Caco-2 (cell line): ENCODE data around the gene PPP6R2. TPM values are rescaled to one million over a fixed set of nuclear protein-coding genes. Genes with fewer than 3 reads are reported as not detected.
"Not testable (repeated sequence)": the region's sequence is repeated elsewhere in the genome, so short reads cannot be mapped to it uniquely, and the experiment has no call there.

Experiments
- BruUV-seq: library from RNA; stranded (reverse); fragments of 400-500 nt; replicated peaks from 2 replicates; lab custom pipeline; 2021; lab: Mats Ljungman, UMichigan
- CTCF ChIA-PET: fragments of 300-600 bp; sonication (Branson Sonifier 250); formaldehyde crosslinking; loops from one replicate; lab custom pipeline; 2022; ENCODE audit warnings: antibody characterized with exemption; lab: Charles Lee
- POLR2A ChIA-PET: fragments of 300-600 bp; sonication (Branson Sonifier 250); formaldehyde crosslinking; loops from one replicate; lab custom pipeline; 2022; ENCODE audit warnings: antibody characterized with exemption; lab: Charles Lee
- DNase-seq, 2 experiments: peaks; one replicate each; pipeline versions ENCODE4 v3.0.0 to v3.0.0-alpha.2; 2020 to 2022
- H3K27me3 ChIP-seq: replicated peaks from 2 replicates; pipeline ENCODE4 v1.6.0; 2011; ENCODE audit warnings: low read length; ENCODE audit not compliant: control insufficient read depth, insufficient read depth
- H3K36me3 ChIP-seq: 2 replicates; pipeline ENCODE4 v1.5.1; 2011; ENCODE audit warnings: low read length; ENCODE audit not compliant: control insufficient read depth, insufficient read depth
- H3K4me1 ChIP-seq: fragments of 250-450 bp; sonication (Bioruptor Pico); 2 replicates; pipeline ENCODE4 v1.5.1; 2020; ENCODE audit warnings: mild to moderate bottlenecking
- H3K4me3 ChIP-seq: 2 replicates; pipeline ENCODE4 v1.5.1; 2011; ENCODE audit warnings: low read depth, mild to moderate bottlenecking, control low read depth, low read length
- H3K9me3 ChIP-seq: fragments of 250-450 bp; sonication (Bioruptor Pico); 2 replicates; pipeline ENCODE4 v1.5.1; 2020; ENCODE audit warnings: mild to moderate bottlenecking, moderate library complexity
- H3K27ac Mint-ChIP-seq: one replicate; pipeline ENCODE4 v1.8.0; 2022; ENCODE audit warnings: mixed read lengths; ENCODE audit not compliant: unreplicated experiment
- H3K27me3 Mint-ChIP-seq: one replicate; pipeline ENCODE4 v1.8.0; 2022; ENCODE audit warnings: mixed read lengths; ENCODE audit not compliant: insufficient read depth, unreplicated experiment
- H3K36me3 Mint-ChIP-seq: one replicate; pipeline ENCODE4 v1.8.0; 2022; ENCODE audit warnings: mild to moderate bottlenecking, mixed read lengths; ENCODE audit not compliant: insufficient read depth, unreplicated experiment
- H3K4me1 Mint-ChIP-seq: one replicate; pipeline ENCODE4 v1.8.0; 2022; ENCODE audit warnings: low read depth, mixed read lengths; ENCODE audit not compliant: unreplicated experiment
- H3K4me3 Mint-ChIP-seq: one replicate; pipeline ENCODE4 v1.8.0; 2022; ENCODE audit warnings: mild to moderate bottlenecking, moderate library complexity, mixed read lengths; ENCODE audit not compliant: unreplicated experiment
- H3K9me3 Mint-ChIP-seq: one replicate; pipeline ENCODE4 v1.8.0; 2022; ENCODE audit warnings: mixed read lengths; ENCODE audit not compliant: unreplicated experiment
- CTCF ChIP-seq, 2 experiments: fragments of 200-600 bp in 1 of 2; IDR thresholded peaks; 1 replicate in 1 of 2; 2 replicates in 1 of 2; pipeline versions ENCODE4 v1.5.1 to v1.8.0; 2011 to 2022; ENCODE audit warnings: antibody characterized with exemption in 1 of 2, control low read depth in 1 of 2, inconsistent platforms in 1 of 2, low read depth in 1 of 2, low read length in 1 of 2, mild to moderate bottlenecking in 1 of 2, moderate library complexity in 1 of 2; ENCODE audit not compliant: insufficient read depth in 1 of 2, severe bottlenecking in 1 of 2, unreplicated experiment in 1 of 2
- intact Hi-C: fragments of 100-400 bp; cut with micrococcal nuclease; formaldehyde crosslinking; loops from one replicate; pipeline ENCODE4 v1.10.0; 2022; ENCODE audit not compliant: unreplicated experiment
- total RNA-seq: library from RNA; stranded (reverse); gene quantifications from 2 replicates; pipeline ENCODE4 v1.2.3, GENCODE V29; 2022

The PPP6R2 gene
- total RNA-seq, 1 experiment from 2014 or later = 60.7 TPM

GRCh38 chr22:50423956-50424355 is 80.8 kb downstream of the PPP6R2 start:
- Histone ChIP-seq H3K9me3 (no peaks in the 10 kb centered on the region), H3K4me1 (no peaks in the 10 kb centered on the region), H3K36me3 (peaks cover 6% of the 10 kb centered on the region), H3K4me3 (no peak overlapping the region), H3K27me3 (no peaks in the 10 kb centered on the region)
- POLR2A ChIA-PET = no interaction called here
- no peak for TF ChIP-seq CTCF (IDR thresholded peaks at IDR 0.05; ENCODE audit: insufficient read depth in 1 of 2, low read depth in 1 of 2, low read length in 1 of 2, severe bottlenecking in 1 of 2, unreplicated experiment in 1 of 2)
- intact Hi-C loops = no loop called here
- Mint-ChIP-seq H3K4me1 (no peaks in the 10 kb centered on the region), H3K27me3 (no peaks in the 10 kb centered on the region), H3K36me3 (peaks cover 90% of the 10 kb centered on the region), H3K27ac (no peak overlapping the region), H3K4me3 (no peak overlapping the region), H3K9me3 (no peaks in the 10 kb centered on the region)
- CTCF ChIA-PET = interaction anchor here (0.6 kb wide), 2 partner anchors 57 to 59 kb away, joined by 3 read pairs; no protein-coding TSS in a partner anchor
- no TSS peak for BruUV-seq
- DNase-seq = no peak

GRCh38 chr22:50425179-50425916 is 82.2 kb downstream of the PPP6R2 start:
- ChIA-PET POLR2A (no interaction called here), CTCF (no interaction called here)
- H3K4me3 Mint-ChIP-seq = no peak overlapping the region
- H3K4me1 Mint-ChIP-seq = no peaks in the 10 kb centered on the region
- Histone ChIP-seq H3K9me3 (no peaks in the 10 kb centered on the region), H3K4me1 (no peaks in the 10 kb centered on the region), H3K36me3 (peaks cover 8% of the 10 kb centered on the region), H3K27me3 (no peaks in the 10 kb centered on the region), H3K4me3 (no peak overlapping the region)
- H3K27me3 Mint-ChIP-seq = no peaks in the 10 kb centered on the region
- no peaks in the 10 kb centered on the region for H3K9me3 Mint-ChIP-seq
- H3K36me3 Mint-ChIP-seq = peaks cover 86% of the 10 kb centered on the region
- intact Hi-C loops = no loop called here
- no peak overlapping the region for H3K27ac Mint-ChIP-seq
- BruUV-seq = no TSS peak
- TF ChIP-seq CTCF (IDR thresholded peaks at IDR 0.05; ENCODE audit: insufficient read depth in 1 of 2, low read depth in 1 of 2, low read length in 1 of 2, severe bottlenecking in 1 of 2, unreplicated experiment in 1 of 2) = no peak
- no peak for DNase-seq

DNA sequence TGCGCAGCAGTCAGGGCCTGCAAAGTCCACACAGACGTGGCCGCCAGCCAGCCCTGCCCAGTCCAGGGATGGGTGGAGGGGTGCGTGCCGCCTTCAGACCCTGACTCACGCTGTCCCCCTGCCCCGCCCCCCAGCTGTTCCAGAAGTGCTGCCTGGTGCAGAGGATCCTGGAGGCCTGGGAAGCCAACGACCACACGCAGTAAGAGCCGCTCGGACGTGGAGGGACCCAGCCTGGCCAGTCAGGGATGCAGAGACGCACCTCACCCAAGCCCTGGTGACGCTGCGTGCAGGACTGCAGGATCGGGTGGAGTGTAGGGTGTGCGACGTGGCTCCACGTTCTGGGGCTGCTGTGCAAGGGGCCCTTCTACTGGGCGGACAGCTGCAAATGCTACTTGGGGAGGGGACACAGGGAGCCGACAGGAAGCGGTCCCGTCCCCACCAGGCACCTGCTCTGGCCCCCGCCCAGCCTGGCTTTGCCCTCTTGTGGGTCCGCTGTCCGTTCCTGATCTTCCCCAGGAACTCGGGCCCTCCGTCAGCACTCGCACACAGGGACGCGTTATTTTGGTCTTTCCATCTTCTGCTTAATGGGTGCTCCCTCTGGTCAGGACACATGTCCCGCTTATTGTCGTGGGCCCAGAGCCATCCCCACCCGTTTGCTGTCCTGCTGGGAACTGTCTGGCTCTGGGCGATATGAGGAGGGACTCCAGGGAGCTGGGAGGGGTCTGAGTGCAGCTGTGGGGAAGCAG is 89.2 kb downstream of the PPP6R2 start:
- no peak for DNase-seq
- H3K4me3 Mint-ChIP-seq = no peak overlapping the region

DNA sequence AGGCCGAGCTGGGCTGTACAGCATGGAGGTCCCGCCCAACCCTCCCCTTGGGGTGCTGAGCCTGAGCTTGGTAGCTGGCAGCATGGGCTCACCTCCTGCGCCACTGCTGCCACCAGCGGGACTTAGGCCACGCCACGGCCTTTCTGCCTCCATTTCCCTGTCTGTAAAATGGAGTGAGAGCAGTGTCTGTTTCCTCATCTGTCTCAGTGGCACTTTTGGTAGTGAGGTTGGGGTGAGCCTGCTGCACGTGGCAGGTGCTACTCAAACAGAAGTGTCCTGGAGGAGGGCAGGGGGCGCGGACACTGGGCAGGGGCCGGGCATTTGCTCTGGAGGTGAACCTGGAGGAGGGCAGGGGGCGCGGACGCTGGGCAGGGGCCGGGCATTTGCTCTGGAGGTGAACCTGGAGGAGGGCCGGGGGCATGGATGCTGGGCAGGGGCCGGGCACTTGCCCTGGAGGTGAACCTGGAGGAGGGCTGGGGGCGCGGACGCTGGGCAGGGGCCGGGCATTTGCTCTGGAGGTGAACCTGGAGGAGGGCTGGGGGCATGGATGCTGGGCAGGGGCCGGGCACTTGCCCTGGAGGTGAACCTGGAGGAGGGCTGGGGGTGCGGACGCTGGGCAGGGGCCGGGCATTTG is 89.9 kb downstream of the PPP6R2 start:
- H3K9me3 ChIP-seq, intact Hi-C loops, H3K27me3 ChIP-seq, H3K36me3 ChIP-seq, H3K4me3 ChIP-seq, H3K4me3 Mint-ChIP-seq, H3K4me1 Mint-ChIP-seq, DNase-seq, CTCF ChIA-PET, H3K9me3 Mint-ChIP-seq, H3K27me3 Mint-ChIP-seq, H3K4me1 ChIP-seq, POLR2A ChIA-PET, H3K27ac Mint-ChIP-seq, BruUV-seq: not testable (repeated sequence)
- H3K36me3 Mint-ChIP-seq = peaks cover 47% of the 10 kb centered on the region

More for the DNA sequence above, 89.2 kb downstream of the PPP6R2 start:
- Mint-ChIP-seq H3K36me3 (peaks cover 53% of the 10 kb centered on the region), H3K9me3 (no peaks in the 10 kb centered on the region), H3K4me1 (no peaks in the 10 kb centered on the region), H3K27ac (peak overlapping the region; percentile 75), H3K27me3 (no peaks in the 10 kb centered on the region)
- Histone ChIP-seq H3K4me3 (no peak overlapping the region), H3K9me3 (no peaks in the 10 kb centered on the region), H3K36me3 (peaks cover 7% of the 10 kb centered on the region), H3K4me1 (no peaks in the 10 kb centered on the region), H3K27me3 (no peaks in the 10 kb centered on the region)
- no peak for TF ChIP-seq CTCF (IDR thresholded peaks at IDR 0.05; ENCODE audit: insufficient read depth in 1 of 2, low read depth in 1 of 2, low read length in 1 of 2, severe bottlenecking in 1 of 2, unreplicated experiment in 1 of 2)
- POLR2A ChIA-PET = no interaction called here
- CTCF ChIA-PET = no interaction called here
- intact Hi-C loops = no loop called here
- no TSS peak for BruUV-seq
